ENCODE results near the gene ENKD1.

ENKD1 gene

DNA sequence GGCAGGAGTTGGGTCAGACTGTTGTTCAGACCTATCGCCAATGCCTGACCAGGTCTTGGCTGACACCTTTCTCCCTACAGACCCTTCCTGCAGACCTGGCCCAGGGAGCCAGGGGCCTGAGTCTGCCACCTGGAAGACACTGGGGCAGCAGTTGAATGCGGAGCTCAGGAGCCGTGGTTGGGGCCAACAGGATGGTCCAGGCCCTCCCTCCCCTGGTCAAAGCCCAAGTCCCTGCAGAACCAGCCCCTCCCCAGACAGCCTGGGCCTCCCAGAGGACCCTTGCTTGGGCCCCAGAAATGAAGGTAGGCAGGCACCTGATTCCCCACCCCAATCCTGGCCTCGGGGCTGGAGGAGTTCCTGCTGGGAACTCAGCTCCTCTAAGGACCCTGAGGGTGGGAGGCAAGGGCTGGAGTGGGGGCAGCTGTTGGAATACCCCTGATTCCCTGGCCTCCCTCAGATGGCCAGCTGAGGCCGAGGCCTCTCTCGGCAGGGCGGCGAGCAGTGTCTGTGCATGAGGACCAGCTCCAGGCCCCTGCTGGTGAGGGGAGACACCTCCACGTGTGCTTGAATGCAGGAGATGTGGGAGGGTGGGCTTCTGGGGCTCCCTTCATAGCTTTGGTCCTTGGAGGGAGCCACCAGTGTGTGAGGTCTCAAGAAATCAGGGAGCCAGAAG lies 10.1 kb downstream of the ENKD1 start:
- TF ChIP-seq, protein P1, sequence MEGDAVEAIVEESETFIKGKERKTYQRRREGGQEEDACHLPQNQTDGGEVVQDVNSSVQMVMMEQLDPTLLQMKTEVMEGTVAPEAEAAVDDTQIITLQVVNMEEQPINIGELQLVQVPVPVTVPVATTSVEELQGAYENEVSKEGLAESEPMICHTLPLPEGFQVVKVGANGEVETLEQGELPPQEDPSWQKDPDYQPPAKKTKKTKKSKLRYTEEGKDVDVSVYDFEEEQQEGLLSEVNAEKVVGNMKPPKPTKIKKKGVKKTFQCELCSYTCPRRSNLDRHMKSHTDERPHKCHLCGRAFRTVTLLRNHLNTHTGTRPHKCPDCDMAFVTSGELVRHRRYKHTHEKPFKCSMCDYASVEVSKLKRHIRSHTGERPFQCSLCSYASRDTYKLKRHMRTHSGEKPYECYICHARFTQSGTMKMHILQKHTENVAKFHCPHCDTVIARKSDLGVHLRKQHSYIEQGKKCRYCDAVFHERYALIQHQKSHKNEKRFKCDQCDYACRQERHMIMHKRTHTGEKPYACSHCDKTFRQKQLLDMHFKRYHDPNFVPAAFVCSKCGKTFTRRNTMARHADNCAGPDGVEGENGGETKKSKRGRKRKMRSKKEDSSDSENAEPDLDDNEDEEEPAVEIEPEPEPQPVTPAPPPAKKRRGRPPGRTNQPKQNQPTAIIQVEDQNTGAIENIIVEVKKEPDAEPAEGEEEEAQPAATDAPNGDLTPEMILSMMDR (IDR thresholded peaks at IDR 0.05; ENCODE audit: control insufficient read depth, extremely low read depth, insufficient read depth): no peak
- DNase-seq (ENCODE audit: low read depth): no peak
- no peak overlapping the region for H3K4me3 ChIP-seq (ENCODE audit: low read depth, low read length)

DNA sequence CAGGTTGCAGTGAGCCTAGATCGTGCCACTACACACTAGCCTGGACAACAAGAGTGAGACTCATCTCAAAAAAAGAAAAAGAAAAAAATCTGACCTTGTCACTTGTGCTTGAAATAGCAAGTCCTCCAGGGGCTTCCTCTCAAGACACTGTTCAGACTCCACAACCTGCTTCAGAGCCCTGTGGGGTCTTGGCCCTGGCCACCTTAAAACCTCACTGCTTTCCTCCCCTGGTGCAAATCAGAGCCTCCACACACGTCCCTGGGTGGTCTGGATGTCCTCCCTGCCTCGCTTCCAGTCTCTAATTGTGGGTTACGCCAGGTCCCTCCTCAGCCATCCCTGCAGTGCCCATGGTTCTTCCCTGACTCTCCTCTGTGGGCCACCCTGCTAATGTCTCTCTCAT lies 11.2 kb downstream of the ENKD1 start:
- TF ChIP-seq, protein P1 (IDR thresholded peaks at IDR 0.05; ENCODE audit: control insufficient read depth, extremely low read depth, insufficient read depth): no peak
- no peak overlapping the region for H3K4me3 ChIP-seq (ENCODE audit: low read depth, low read length)
- no peak for DNase-seq (ENCODE audit: low read depth)

DNA sequence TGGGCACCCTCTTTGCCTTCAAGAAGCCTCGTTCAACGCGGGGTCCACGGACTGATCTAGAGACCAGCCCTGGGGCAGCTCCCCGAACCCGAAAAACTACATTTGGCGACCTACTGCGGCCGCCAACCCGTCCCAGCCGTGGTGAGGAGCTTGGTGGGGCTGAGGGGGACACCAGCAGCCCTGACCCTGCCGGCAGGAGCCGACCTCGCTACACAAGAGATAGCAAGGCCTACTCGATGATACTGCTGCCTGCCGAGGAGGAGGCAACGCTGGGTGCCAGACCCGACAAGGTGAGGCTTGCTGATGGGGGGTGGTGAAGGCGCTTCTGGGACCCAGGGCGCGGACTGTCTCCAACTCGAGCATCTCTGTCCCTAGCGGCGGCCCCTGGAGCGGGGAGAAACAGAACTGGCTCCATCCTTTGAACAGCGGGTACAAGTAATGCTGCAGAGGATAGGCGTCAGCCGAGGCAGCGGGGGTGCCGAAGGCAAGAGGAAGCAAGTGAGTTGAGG lies 12.1 kb downstream of the ENKD1 start:
- TF ChIP-seq, protein P1 (IDR thresholded peaks at IDR 0.05; ENCODE audit: control insufficient read depth, extremely low read depth, insufficient read depth): no peak
- DNase-seq (ENCODE audit: low read depth): no peak

DNA sequence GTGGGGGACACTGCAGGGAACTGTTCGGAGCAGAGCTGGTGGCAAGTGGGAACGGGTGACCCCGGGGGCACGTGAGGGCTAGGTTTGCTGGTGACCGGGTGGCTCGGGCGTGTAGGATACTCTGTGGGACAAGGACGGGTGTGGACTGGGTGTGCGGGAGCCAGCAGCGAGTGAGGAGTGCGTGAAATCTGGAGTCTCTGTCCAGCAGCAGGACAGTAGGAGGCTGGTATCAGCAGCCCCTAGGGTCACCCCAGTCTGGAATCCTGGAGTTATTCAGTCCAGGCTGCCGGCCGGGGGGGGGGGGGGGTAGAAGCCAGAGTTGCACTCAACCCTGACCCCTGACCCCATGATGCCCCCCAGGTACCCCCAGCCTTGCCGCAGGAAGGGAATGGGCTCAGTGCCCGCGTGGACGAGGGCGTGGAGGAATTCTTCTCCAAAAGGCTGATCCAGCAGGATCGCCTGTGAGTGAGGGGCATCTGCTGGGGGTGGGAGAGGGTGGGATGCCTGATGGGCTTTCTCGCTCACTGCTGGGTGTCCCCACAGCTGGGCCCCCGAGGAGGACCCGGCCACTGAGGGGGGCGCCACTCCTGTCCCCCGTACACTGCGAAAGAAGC lies 12.7 kb downstream of the ENKD1 start:
- TF ChIP-seq, protein P1 (IDR thresholded peaks at IDR 0.05; ENCODE audit: control insufficient read depth, extremely low read depth, insufficient read depth): no peak
- H3K4me3 ChIP-seq (ENCODE audit: low read depth, low read length): peak overlapping the region; percentile 63
- no peak for DNase-seq (ENCODE audit: low read depth)

More for the DNA sequence above, 12.1 kb downstream of the ENKD1 start:
- H3K4me3 ChIP-seq (ENCODE audit: low read depth, low read length): no peak overlapping the region

DNA sequence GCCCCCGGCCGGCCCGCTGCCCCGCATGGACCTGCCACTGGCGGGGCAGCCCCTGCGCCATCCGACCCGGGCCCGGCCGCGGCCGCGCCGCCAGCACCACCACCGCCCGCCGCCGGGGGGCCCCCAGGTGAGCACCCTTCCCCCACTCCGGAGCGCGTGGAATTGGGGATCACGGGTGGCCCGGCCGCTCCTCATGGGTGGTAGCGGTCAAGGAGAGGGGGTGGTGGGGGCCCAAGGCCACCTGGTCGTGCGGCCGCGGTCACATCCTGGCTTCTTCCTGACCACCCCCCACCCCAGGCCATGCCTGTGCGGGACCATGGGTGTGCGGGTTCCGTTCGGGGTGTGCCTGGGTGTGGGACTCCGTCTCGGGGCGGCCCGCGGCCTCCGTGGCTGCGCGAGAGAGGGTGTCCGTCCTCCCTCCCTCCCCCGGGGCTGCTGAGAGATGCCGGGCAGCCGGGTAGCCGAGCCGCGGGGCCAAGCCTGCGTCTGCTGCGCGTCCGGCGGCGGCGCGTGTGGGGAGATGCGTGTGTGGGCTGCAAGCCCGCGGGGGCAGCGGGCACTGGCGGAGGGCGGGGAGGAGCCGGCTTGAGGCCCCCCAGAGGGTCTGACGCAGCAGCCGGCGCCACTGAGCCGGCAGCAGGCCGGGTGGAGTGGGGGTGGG lies 13.3 kb downstream of the ENKD1 start:
- H3K4me3 ChIP-seq (ENCODE audit: low read depth, low read length): peak overlapping the region; percentile 63
- DNase-seq (ENCODE audit: low read depth): no peak
- TF ChIP-seq, protein P1 (IDR thresholded peaks at IDR 0.05; ENCODE audit: control insufficient read depth, extremely low read depth, insufficient read depth): no peak; the same call in 1 of the 2 replicates

DNA sequence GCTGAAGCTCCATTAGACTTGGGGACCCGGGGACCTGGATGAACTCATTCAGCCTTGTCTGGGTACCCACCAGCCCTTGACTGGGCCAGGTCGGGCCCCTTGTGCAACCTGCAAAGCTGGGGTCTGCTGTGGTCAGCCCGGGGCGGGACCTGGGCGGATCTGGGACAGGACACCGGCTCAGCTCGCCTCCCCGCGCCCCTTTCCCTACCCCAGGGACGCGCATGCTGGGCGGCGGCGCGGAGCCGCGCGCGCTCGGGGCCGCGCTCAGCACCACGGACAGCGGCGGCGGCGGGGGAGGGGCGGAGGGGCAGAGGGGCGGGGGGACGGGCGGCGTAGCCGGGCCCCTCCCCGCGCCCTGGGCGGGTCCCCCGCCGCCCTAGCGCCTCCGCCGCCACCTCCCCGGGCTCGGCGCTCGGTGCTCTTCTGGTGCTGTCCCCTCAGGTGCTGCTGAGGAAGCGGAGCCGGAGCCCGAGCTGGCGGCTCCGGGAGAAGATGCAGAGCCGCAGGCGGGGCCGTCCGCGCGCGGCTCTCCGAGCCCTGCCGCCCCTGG lies 13.9 kb downstream of the ENKD1 start:
- no peak for DNase-seq (ENCODE audit: low read depth)
- H3K4me3 ChIP-seq (ENCODE audit: low read depth, low read length): peak overlapping the region; percentile 63
- TF ChIP-seq, protein P1 (IDR thresholded peaks at IDR 0.05; ENCODE audit: control insufficient read depth, extremely low read depth, insufficient read depth): no peak
